ENCODE results near the gene SPEF2. TPM values are rescaled to one million over a fixed set of nuclear protein-coding genes. Genes with fewer than 3 reads are reported as not detected.
A peak's percentile ranks its signal among the peaks of the same experiment; 100 is the strongest.

SPEF2 gene
- total and polyA plus RNA-seq, 2 of the 13 experiments (the other 11 are each of a cell fraction or from before 2014, with no cell fraction given): 1.5 to 2.3 TPM

DNA sequence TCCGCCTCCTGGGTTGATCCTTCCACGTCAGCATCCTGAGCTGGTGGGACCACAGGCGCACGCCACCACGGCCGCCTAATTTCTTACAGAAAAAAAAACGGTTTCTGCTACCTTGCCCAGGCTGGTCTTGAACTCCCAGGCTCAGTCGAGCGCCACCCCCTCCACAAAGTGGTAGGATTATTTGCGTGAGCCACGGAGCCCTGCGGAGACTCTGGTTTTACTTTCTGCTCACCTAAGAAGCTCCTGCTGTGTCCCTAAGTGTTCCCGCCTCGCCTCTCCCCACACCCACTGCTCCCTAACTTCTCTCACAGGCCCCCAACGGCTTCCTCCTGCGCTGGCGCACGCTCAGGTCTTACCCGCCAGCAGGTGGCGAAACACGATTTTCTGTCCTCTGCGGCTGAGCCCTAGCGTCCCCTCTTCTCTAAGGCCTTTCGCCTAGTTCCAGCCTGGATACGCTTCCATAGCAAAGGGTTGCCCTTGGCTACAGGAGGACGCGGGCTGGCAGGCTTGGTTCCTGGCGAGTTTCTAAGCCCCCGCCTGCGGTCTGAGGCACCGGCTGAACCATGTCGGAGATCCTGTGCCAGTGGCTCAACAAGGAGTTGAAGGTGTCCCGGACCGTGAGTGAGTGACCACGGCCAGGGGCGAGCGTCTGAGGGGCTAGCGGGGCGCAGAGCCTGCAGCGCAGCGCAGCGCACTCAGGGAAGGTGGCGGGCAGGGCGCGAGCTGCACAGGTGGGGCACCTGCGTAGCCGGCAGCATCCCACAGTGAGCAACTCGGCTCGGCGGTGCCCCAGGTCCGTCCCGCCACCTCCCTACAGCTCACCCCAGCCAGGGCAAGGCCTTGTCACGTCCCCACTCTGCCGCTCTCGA, at the start of gene SPEF2 (continued):
- TF ChIP-seq MAF1 (CRISPR knock-in tag; IDR thresholded peaks at IDR 0.05; ENCODE audit: borderline replicate concordance) (0 out of 2 replicates have a peak, but pooled peaks have one; percentile 42), GFI1 (CRISPR knock-in tag; IDR thresholded peaks at IDR 0.05; ENCODE audit: borderline replicate concordance) (no peak), BORCS8-MEF2B (CRISPR knock-in tag; IDR thresholded peaks at IDR 0.05) (peak; percentile 59; the same call in 1 of the 2 replicates), NR2F6 (IDR thresholded peaks at IDR 0.05) (no peak), NR2F6 (CRISPR knock-in tag; IDR thresholded peaks at IDR 0.05) (peak; percentile 38; the same call in 1 of the 2 replicates), KDM1A (CRISPR knock-in tag; IDR thresholded peaks at IDR 0.05) (0 out of 2 replicates have a peak, but pooled peaks have one; percentile 29), KLF13 (CRISPR knock-in tag; IDR thresholded peaks at IDR 0.05) (no peak), FOSL2 (CRISPR knock-in tag; IDR thresholded peaks at IDR 0.05) (peak; percentile 48), ZNF747 (CRISPR knock-in tag; IDR thresholded peaks at IDR 0.05; ENCODE audit: borderline replicate concordance) (no peak), RFX3 (CRISPR knock-in tag; IDR thresholded peaks at IDR 0.05) (peak; percentile 98), MATR3 (CRISPR knock-in tag; IDR thresholded peaks at IDR 0.05) (no peak)
- TF ChIP-seq, protein P1, sequence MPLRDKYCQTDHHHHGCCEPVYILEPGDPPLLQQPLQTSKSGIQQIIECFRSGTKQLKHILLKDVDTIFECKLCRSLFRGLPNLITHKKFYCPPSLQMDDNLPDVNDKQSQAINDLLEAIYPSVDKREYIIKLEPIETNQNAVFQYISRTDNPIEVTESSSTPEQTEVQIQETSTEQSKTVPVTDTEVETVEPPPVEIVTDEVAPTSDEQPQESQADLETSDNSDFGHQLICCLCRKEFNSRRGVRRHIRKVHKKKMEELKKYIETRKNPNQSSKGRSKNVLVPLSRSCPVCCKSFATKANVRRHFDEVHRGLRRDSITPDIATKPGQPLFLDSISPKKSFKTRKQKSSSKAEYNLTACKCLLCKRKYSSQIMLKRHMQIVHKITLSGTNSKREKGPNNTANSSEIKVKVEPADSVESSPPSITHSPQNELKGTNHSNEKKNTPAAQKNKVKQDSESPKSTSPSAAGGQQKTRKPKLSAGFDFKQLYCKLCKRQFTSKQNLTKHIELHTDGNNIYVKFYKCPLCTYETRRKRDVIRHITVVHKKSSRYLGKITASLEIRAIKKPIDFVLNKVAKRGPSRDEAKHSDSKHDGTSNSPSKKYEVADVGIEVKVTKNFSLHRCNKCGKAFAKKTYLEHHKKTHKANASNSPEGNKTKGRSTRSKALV (CRISPR knock-in tag; IDR thresholded peaks at IDR 0.05): peak; percentile 98
- TF ChIP-seq, protein P2, sequence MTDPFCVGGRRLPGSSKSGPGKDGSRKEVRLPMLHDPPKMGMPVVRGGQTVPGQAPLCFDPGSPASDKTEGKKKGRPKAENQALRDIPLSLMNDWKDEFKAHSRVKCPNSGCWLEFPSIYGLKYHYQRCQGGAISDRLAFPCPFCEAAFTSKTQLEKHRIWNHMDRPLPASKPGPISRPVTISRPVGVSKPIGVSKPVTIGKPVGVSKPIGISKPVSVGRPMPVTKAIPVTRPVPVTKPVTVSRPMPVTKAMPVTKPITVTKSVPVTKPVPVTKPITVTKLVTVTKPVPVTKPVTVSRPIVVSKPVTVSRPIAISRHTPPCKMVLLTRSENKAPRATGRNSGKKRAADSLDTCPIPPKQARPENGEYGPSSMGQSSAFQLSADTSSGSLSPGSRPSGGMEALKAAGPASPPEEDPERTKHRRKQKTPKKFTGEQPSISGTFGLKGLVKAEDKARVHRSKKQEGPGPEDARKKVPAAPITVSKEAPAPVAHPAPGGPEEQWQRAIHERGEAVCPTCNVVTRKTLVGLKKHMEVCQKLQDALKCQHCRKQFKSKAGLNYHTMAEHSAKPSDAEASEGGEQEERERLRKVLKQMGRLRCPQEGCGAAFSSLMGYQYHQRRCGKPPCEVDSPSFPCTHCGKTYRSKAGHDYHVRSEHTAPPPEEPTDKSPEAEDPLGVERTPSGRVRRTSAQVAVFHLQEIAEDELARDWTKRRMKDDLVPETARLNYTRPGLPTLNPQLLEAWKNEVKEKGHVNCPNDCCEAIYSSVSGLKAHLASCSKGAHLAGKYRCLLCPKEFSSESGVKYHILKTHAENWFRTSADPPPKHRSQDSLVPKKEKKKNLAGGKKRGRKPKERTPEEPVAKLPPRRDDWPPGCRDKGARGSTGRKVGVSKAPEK (CRISPR knock-in tag; IDR thresholded peaks at IDR 0.05; ENCODE audit: borderline replicate concordance): 0 out of 2 replicates have a peak, but pooled peaks have one; percentile 80
- TF ChIP-seq, protein P3, sequence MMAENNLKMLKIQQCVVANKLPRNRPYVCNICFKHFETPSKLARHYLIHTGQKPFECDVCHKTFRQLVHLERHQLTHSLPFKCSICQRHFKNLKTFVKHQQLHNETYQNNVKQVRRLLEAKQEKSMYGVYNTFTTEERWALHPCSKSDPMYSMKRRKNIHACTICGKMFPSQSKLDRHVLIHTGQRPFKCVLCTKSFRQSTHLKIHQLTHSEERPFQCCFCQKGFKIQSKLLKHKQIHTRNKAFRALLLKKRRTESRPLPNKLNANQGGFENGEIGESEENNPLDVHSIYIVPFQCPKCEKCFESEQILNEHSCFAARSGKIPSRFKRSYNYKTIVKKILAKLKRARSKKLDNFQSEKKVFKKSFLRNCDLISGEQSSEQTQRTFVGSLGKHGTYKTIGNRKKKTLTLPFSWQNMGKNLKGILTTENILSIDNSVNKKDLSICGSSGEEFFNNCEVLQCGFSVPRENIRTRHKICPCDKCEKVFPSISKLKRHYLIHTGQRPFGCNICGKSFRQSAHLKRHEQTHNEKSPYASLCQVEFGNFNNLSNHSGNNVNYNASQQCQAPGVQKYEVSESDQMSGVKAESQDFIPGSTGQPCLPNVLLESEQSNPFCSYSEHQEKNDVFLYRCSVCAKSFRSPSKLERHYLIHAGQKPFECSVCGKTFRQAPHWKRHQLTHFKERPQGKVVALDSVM (CRISPR knock-in tag; IDR thresholded peaks at IDR 0.05): no peak
- TF ChIP-seq, protein P4, sequence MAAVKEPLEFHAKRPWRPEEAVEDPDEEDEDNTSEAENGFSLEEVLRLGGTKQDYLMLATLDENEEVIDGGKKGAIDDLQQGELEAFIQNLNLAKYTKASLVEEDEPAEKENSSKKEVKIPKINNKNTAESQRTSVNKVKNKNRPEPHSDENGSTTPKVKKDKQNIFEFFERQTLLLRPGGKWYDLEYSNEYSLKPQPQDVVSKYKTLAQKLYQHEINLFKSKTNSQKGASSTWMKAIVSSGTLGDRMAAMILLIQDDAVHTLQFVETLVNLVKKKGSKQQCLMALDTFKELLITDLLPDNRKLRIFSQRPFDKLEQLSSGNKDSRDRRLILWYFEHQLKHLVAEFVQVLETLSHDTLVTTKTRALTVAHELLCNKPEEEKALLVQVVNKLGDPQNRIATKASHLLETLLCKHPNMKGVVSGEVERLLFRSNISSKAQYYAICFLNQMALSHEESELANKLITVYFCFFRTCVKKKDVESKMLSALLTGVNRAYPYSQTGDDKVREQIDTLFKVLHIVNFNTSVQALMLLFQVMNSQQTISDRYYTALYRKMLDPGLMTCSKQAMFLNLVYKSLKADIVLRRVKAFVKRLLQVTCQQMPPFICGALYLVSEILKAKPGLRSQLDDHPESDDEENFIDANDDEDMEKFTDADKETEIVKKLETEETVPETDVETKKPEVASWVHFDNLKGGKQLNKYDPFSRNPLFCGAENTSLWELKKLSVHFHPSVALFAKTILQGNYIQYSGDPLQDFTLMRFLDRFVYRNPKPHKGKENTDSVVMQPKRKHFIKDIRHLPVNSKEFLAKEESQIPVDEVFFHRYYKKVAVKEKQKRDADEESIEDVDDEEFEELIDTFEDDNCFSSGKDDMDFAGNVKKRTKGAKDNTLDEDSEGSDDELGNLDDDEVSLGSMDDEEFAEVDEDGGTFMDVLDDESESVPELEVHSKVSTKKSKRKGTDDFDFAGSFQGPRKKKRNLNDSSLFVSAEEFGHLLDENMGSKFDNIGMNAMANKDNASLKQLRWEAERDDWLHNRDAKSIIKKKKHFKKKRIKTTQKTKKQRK (IDR thresholded peaks at IDR 0.05; ENCODE audit: low read length): no peak
- TF ChIP-seq, protein P5, sequence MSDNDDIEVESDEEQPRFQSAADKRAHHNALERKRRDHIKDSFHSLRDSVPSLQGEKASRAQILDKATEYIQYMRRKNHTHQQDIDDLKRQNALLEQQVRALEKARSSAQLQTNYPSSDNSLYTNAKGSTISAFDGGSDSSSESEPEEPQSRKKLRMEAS (IDR thresholded peaks at IDR 0.05): peak; percentile 50; the same call in 1 of the 2 replicates
